ENCODE measurements around the gene AKR1D1. TPM values are rescaled to one million over a fixed set of nuclear protein-coding genes. Genes with fewer than 3 reads are reported as not detected.
"Not testable (repeated sequence)": the region's sequence is repeated elsewhere in the genome, so short reads cannot be mapped to it uniquely, and the experiment has no call there.

Gene AKR1D1
- polyA plus RNA-seq, 2 donors = not detected

- H3K4me3 ChIP-seq (ENCODE audit: low read depth in 1 of 2, low read length in 2 of 2) = no peak overlapping the region
These were observed 31.4 kb upstream of the AKR1D1 start for GRCh38 chr7:138044897-138045296.

GRCh38 chr7:138047907-138048306 lies 28.4 kb upstream of the AKR1D1 start:
- Histone ChIP-seq H3K9me3 (ENCODE audit: control insufficient read depth in 2 of 2, insufficient read depth in 1 of 2, low read depth in 1 of 2, low read length in 1 of 2) (no peaks in the 10 kb centered on the region), H3K4me1 (ENCODE audit: control insufficient read depth in 2 of 2, insufficient read depth in 2 of 2, low read length in 1 of 2) (no peaks in the 10 kb centered on the region), H3K27ac (ENCODE audit: low read depth in 2 of 2, low read length in 1 of 2) (no peak overlapping the region), H3K27me3 (ENCODE audit: control insufficient read depth in 1 of 2, insufficient read depth in 2 of 2, low read length in 2 of 2) (no peaks in the 10 kb centered on the region), H3K4me3 (ENCODE audit: low read depth in 1 of 2, low read length in 2 of 2) (no peak overlapping the region), H3K36me3 (ENCODE audit: control insufficient read depth in 2 of 2, insufficient read depth in 2 of 2, low read length in 1 of 2) (no peaks in the 10 kb centered on the region)
- WGBS, 2 donors = 88 to 94% methylated on average over 3 of the region's 3 CpGs

More at GRCh38 chr7:138044897-138045296, 31.4 kb upstream of the AKR1D1 start:
- no peaks in the 10 kb centered on the region for H3K9me3 ChIP-seq (ENCODE audit: control insufficient read depth in 2 of 2, insufficient read depth in 1 of 2, low read depth in 1 of 2, low read length in 1 of 2)
- H3K36me3 ChIP-seq (ENCODE audit: control insufficient read depth in 2 of 2, insufficient read depth in 2 of 2, low read length in 1 of 2) = no peaks in the 10 kb centered on the region
- no peak overlapping the region for H3K27ac ChIP-seq (ENCODE audit: low read depth in 2 of 2, low read length in 1 of 2)
- H3K27me3 ChIP-seq (ENCODE audit: control insufficient read depth in 1 of 2, insufficient read depth in 2 of 2, low read length in 2 of 2) = no peaks in the 10 kb centered on the region
- WGBS, 2 donors = 84 to 87% methylated on average over 2 of the region's 2 CpGs
- no peaks in the 10 kb centered on the region for H3K4me1 ChIP-seq (ENCODE audit: control insufficient read depth in 2 of 2, insufficient read depth in 2 of 2, low read length in 1 of 2)

GRCh38 chr7:138049505-138050116 lies 26.6 kb upstream of the AKR1D1 start:
- WGBS, 2 donors = 86 to 88% methylated on average over 1 of the region's 1 CpG
- Histone ChIP-seq H3K4me1 (ENCODE audit: control insufficient read depth in 2 of 2, insufficient read depth in 2 of 2, low read length in 1 of 2) (no peaks in the 10 kb centered on the region), H3K36me3 (ENCODE audit: control insufficient read depth in 2 of 2, insufficient read depth in 2 of 2, low read length in 1 of 2) (no peaks in the 10 kb centered on the region), H3K9me3 (ENCODE audit: control insufficient read depth in 2 of 2, insufficient read depth in 1 of 2, low read depth in 1 of 2, low read length in 1 of 2) (no peaks in the 10 kb centered on the region), H3K27ac (ENCODE audit: low read depth in 2 of 2, low read length in 1 of 2) (no peak overlapping the region), H3K4me3 (ENCODE audit: low read depth in 1 of 2, low read length in 2 of 2) (no peak overlapping the region), H3K27me3 (ENCODE audit: control insufficient read depth in 1 of 2, insufficient read depth in 2 of 2, low read length in 2 of 2) (no peaks in the 10 kb centered on the region)

- 78 to 85% methylated on average over 7 of the region's 7 CpGs for WGBS, 2 donors
- not testable (repeated sequence) for H3K36me3 ChIP-seq (ENCODE audit: control insufficient read depth in 2 of 2, insufficient read depth in 2 of 2, low read length in 1 of 2); H3K27me3 ChIP-seq (ENCODE audit: control insufficient read depth in 1 of 2, insufficient read depth in 2 of 2, low read length in 2 of 2); H3K4me1 ChIP-seq (ENCODE audit: control insufficient read depth in 2 of 2, insufficient read depth in 2 of 2, low read length in 1 of 2); H3K27ac ChIP-seq (ENCODE audit: low read depth in 2 of 2, low read length in 1 of 2); H3K4me3 ChIP-seq (ENCODE audit: low read depth in 1 of 2, low read length in 2 of 2); H3K9me3 ChIP-seq (ENCODE audit: control insufficient read depth in 2 of 2, insufficient read depth in 1 of 2, low read depth in 1 of 2, low read length in 1 of 2)
These were observed 24.5 kb upstream of the AKR1D1 start for GRCh38 chr7:138051712-138052247.

- no peak overlapping the region for H3K27ac ChIP-seq (ENCODE audit: low read depth in 2 of 2, low read length in 1 of 2)
- no peak overlapping the region for H3K4me3 ChIP-seq (ENCODE audit: low read depth in 1 of 2, low read length in 2 of 2)
- H3K9me3 ChIP-seq (ENCODE audit: control insufficient read depth in 2 of 2, insufficient read depth in 1 of 2, low read depth in 1 of 2, low read length in 1 of 2) = no peaks in the 10 kb centered on the region
- no peaks in the 10 kb centered on the region for H3K4me1 ChIP-seq (ENCODE audit: control insufficient read depth in 2 of 2, insufficient read depth in 2 of 2, low read length in 1 of 2)
- 91 to 99% methylated on average over 3 of the region's 3 CpGs for WGBS, 2 donors
- H3K36me3 ChIP-seq (ENCODE audit: control insufficient read depth in 2 of 2, insufficient read depth in 2 of 2, low read length in 1 of 2) = no peaks in the 10 kb centered on the region
- no peaks in the 10 kb centered on the region for H3K27me3 ChIP-seq (ENCODE audit: control insufficient read depth in 1 of 2, insufficient read depth in 2 of 2, low read length in 2 of 2)
These were observed 23.6 kb upstream of the AKR1D1 start for GRCh38 chr7:138052696-138053095.

GRCh38 chr7:138055698-138056097 lies 20.6 kb upstream of the AKR1D1 start:
- 89 to 98% methylated on average over 2 of the region's 4 CpGs for WGBS, 2 donors
- H3K27me3 ChIP-seq (ENCODE audit: control insufficient read depth in 1 of 2, insufficient read depth in 2 of 2, low read length in 2 of 2); H3K4me3 ChIP-seq (ENCODE audit: low read depth in 1 of 2, low read length in 2 of 2); H3K9me3 ChIP-seq (ENCODE audit: control insufficient read depth in 2 of 2, insufficient read depth in 1 of 2, low read depth in 1 of 2, low read length in 1 of 2); H3K4me1 ChIP-seq (ENCODE audit: control insufficient read depth in 2 of 2, insufficient read depth in 2 of 2, low read length in 1 of 2); H3K36me3 ChIP-seq (ENCODE audit: control insufficient read depth in 2 of 2, insufficient read depth in 2 of 2, low read length in 1 of 2); H3K27ac ChIP-seq (ENCODE audit: low read depth in 2 of 2, low read length in 1 of 2): not testable (repeated sequence)

- Histone ChIP-seq H3K9me3 (ENCODE audit: control insufficient read depth in 2 of 2, insufficient read depth in 1 of 2, low read depth in 1 of 2, low read length in 1 of 2) (no peaks in the 10 kb centered on the region), H3K4me3 (ENCODE audit: low read depth in 1 of 2, low read length in 2 of 2) (no peak overlapping the region), H3K27me3 (ENCODE audit: control insufficient read depth in 1 of 2, insufficient read depth in 2 of 2, low read length in 2 of 2) (no peaks in the 10 kb centered on the region), H3K4me1 (ENCODE audit: control insufficient read depth in 2 of 2, insufficient read depth in 2 of 2, low read length in 1 of 2) (no peaks in the 10 kb centered on the region), H3K36me3 (ENCODE audit: control insufficient read depth in 2 of 2, insufficient read depth in 2 of 2, low read length in 1 of 2) (no peaks in the 10 kb centered on the region), H3K27ac (ENCODE audit: low read depth in 2 of 2, low read length in 1 of 2) (no peak overlapping the region)
- WGBS, 2 donors = 74 to 77% methylated on average over 2 of the region's 2 CpGs
These were observed 12.9 kb upstream of the AKR1D1 start for GRCh38 chr7:138063400-138063799.

GRCh38 chr7:138064856-138065357 lies 11.4 kb upstream of the AKR1D1 start:
- Histone ChIP-seq H3K9me3 (ENCODE audit: control insufficient read depth in 2 of 2, insufficient read depth in 1 of 2, low read depth in 1 of 2, low read length in 1 of 2) (no peaks in the 10 kb centered on the region), H3K27me3 (ENCODE audit: control insufficient read depth in 1 of 2, insufficient read depth in 2 of 2, low read length in 2 of 2) (no peaks in the 10 kb centered on the region), H3K36me3 (ENCODE audit: control insufficient read depth in 2 of 2, insufficient read depth in 2 of 2, low read length in 1 of 2) (no peaks in the 10 kb centered on the region), H3K4me1 (ENCODE audit: control insufficient read depth in 2 of 2, insufficient read depth in 2 of 2, low read length in 1 of 2) (no peaks in the 10 kb centered on the region), H3K27ac (ENCODE audit: low read depth in 2 of 2, low read length in 1 of 2) (no peak overlapping the region), H3K4me3 (ENCODE audit: low read depth in 1 of 2, low read length in 2 of 2) (no peak overlapping the region)
- WGBS, 2 donors = 53 to 58% methylated on average over 5 of the region's 5 CpGs

- H3K36me3 ChIP-seq (ENCODE audit: control insufficient read depth in 2 of 2, insufficient read depth in 2 of 2, low read length in 1 of 2) = no peaks in the 10 kb centered on the region
- WGBS, 2 donors = 35 to 39% methylated on average over 1 of the region's 1 CpG
These were observed 10.4 kb upstream of the AKR1D1 start for GRCh38 chr7:138065827-138066226.

GRCh38 chr7:138066954-138067394 lies 9.3 kb upstream of the AKR1D1 start:
- H3K36me3 ChIP-seq (ENCODE audit: control insufficient read depth in 2 of 2, insufficient read depth in 2 of 2, low read length in 1 of 2) = no peaks in the 10 kb centered on the region
- no peaks in the 10 kb centered on the region for H3K27me3 ChIP-seq (ENCODE audit: control insufficient read depth in 1 of 2, insufficient read depth in 2 of 2, low read length in 2 of 2)
- H3K9me3 ChIP-seq (ENCODE audit: control insufficient read depth in 2 of 2, insufficient read depth in 1 of 2, low read depth in 1 of 2, low read length in 1 of 2) = no peaks in the 10 kb centered on the region
- no peaks in the 10 kb centered on the region for H3K4me1 ChIP-seq (ENCODE audit: control insufficient read depth in 2 of 2, insufficient read depth in 2 of 2, low read length in 1 of 2)
- no peak overlapping the region for H3K27ac ChIP-seq (ENCODE audit: low read depth in 2 of 2, low read length in 1 of 2)
- no peak overlapping the region for H3K4me3 ChIP-seq (ENCODE audit: low read depth in 1 of 2, low read length in 2 of 2)
- 47 to 52% methylated on average over 1 of the region's 1 CpG for WGBS, 2 donors

More at GRCh38 chr7:138065827-138066226, 10.4 kb upstream of the AKR1D1 start:
- H3K27ac ChIP-seq (ENCODE audit: low read depth in 2 of 2, low read length in 1 of 2) = no peak overlapping the region
- H3K9me3 ChIP-seq (ENCODE audit: control insufficient read depth in 2 of 2, insufficient read depth in 1 of 2, low read depth in 1 of 2, low read length in 1 of 2) = no peaks in the 10 kb centered on the region
- no peaks in the 10 kb centered on the region for H3K4me1 ChIP-seq (ENCODE audit: control insufficient read depth in 2 of 2, insufficient read depth in 2 of 2, low read length in 1 of 2)
- no peak overlapping the region for H3K4me3 ChIP-seq (ENCODE audit: low read depth in 1 of 2, low read length in 2 of 2)
- H3K27me3 ChIP-seq (ENCODE audit: control insufficient read depth in 1 of 2, insufficient read depth in 2 of 2, low read length in 2 of 2) = no peaks in the 10 kb centered on the region
